22Rv1 (cell line): Measurements from ENCODE around the gene RALGPS1.

Experiments
- ZFX ChIP-seq: fragments of 450-650 bp; IDR thresholded peaks from 2 replicates; pipeline ENCODE4 v1.6.1; 2017; ENCODE audit warnings: antibody characterized with exemption, borderline replicate concordance
- TF ChIP-seq, protein P1 (sequence below): fragments of 450-650 bp; IDR thresholded peaks from 2 replicates; pipeline ENCODE4 v1.5.1; 2017; ENCODE audit warnings: mild to moderate bottlenecking

DNA sequence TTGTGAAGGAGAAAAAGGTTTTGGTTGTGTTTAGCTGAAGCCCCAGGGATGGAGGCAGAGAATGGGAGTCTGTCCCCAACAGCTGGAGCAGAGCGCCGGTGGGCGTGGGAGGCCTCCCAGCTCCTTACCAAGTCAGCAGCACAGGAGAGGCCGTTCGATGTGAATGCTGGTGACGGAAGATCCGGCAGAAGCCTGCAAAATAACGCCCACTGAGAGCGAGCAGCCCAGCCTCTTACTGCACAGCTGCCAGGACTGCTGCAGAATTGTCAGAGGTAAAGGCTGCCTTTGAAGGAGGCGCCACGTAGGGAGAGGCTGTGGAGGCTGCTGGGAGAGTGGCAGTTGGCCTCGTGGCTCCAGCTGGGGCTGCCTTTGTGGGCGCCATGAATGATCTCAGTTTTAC, 181.6 kb downstream of the RALGPS1 start:
- TF ChIP-seq, protein P1, sequence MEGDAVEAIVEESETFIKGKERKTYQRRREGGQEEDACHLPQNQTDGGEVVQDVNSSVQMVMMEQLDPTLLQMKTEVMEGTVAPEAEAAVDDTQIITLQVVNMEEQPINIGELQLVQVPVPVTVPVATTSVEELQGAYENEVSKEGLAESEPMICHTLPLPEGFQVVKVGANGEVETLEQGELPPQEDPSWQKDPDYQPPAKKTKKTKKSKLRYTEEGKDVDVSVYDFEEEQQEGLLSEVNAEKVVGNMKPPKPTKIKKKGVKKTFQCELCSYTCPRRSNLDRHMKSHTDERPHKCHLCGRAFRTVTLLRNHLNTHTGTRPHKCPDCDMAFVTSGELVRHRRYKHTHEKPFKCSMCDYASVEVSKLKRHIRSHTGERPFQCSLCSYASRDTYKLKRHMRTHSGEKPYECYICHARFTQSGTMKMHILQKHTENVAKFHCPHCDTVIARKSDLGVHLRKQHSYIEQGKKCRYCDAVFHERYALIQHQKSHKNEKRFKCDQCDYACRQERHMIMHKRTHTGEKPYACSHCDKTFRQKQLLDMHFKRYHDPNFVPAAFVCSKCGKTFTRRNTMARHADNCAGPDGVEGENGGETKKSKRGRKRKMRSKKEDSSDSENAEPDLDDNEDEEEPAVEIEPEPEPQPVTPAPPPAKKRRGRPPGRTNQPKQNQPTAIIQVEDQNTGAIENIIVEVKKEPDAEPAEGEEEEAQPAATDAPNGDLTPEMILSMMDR: no peak
- TF ChIP-seq ZFX: no peak
